Activated CD8-positive, alpha-beta T cell treated with anti-CD3 and anti-CD28 coated beads for 36 hours (primary cell): ENCODE results near the gene AP3B1. TPM values are rescaled to one million over a fixed set of nuclear protein-coding genes. Genes with fewer than 3 reads are reported as not detected.

ENCODE experiments used
- ATAC-seq: fragments of 200-7000 bp; cut with Tn5 transposase; one replicate; pipeline ENCODE4 v1.10.0; 2021; ENCODE audit warnings: mild to moderate bottlenecking, moderate library complexity
- CTCF ChIA-PET: fragments of 350-600 bp; sonication (Branson Sonifier 250); formaldehyde crosslinking; loops from one replicate; lab custom pipeline; 2021; ENCODE audit warnings: antibody characterized with exemption; lab: Charles Lee
- POLR2A ChIA-PET: fragments of 350-600 bp; sonication (Branson Sonifier 250); formaldehyde crosslinking; loops from one replicate; lab custom pipeline; 2021; ENCODE audit warnings: antibody characterized with exemption; lab: Charles Lee
- DNase-seq: peaks from one replicate; pipeline ENCODE4 v3.0.0-alpha.2; 2020
- H3K27ac Mint-ChIP-seq: one replicate; pipeline ENCODE4 v1.8.0; 2021; ENCODE audit warnings: mild to moderate bottlenecking, mixed read lengths
- H3K27me3 Mint-ChIP-seq: one replicate; pipeline ENCODE4 v1.8.0; 2021; ENCODE audit warnings: mixed read lengths
- H3K36me3 Mint-ChIP-seq: one replicate; pipeline ENCODE4 v1.8.0; 2021; ENCODE audit warnings: low read depth, mixed read lengths
- H3K4me1 Mint-ChIP-seq: one replicate; pipeline ENCODE4 v1.8.0; 2021; ENCODE audit warnings: low read depth, mixed read lengths
- H3K4me3 Mint-ChIP-seq: one replicate; pipeline ENCODE4 v1.8.0; 2021; ENCODE audit warnings: mild to moderate bottlenecking, moderate library complexity, mixed read lengths
- H3K9me3 Mint-ChIP-seq: one replicate; pipeline ENCODE4 v1.8.0; 2021; ENCODE audit warnings: mixed read lengths
- CTCF ChIP-seq: fragments of 200-600 bp; IDR thresholded peaks from one replicate; pipeline ENCODE4 v1.8.0; 2022; ENCODE audit warnings: antibody characterized with exemption, mild to moderate bottlenecking
- intact Hi-C: fragments of 100-400 bp; cut with micrococcal nuclease; formaldehyde crosslinking; loops from one replicate; pipeline ENCODE4 v1.10.0; 2022
- total RNA-seq, 2 experiments: library from RNA; stranded (reverse); gene quantifications; one replicate each; pipeline ENCODE4 v1.2.3, GENCODE V29; 2021

The AP3B1 gene
- total RNA-seq, 2 experiments from 2014 or later = 33.0 to 34.4 TPM

GRCh38 chr5:78291687-78292086 is 2.8 kb downstream of the AP3B1 start:
- no peak for TF ChIP-seq CTCF
- intact Hi-C loops = no loop called here
- ChIA-PET POLR2A (no interaction called here), CTCF (interaction anchor here (0.6 to 1.6 kb wide), 2 partner anchors 24 to 69 kb away, joined by 3 to 6 read pairs; partner anchors contain the start of gene SCAMP1)
- H3K27ac Mint-ChIP-seq = no peak overlapping the region
- peaks cover 40% of the 10 kb centered on the region for H3K4me1 Mint-ChIP-seq
- H3K4me3 Mint-ChIP-seq = no peak overlapping the region
- H3K36me3 Mint-ChIP-seq = peaks cover 12% of the 10 kb centered on the region
- H3K27me3 Mint-ChIP-seq = no peaks in the 10 kb centered on the region
- no peaks in the 10 kb centered on the region for H3K9me3 Mint-ChIP-seq
- ATAC-seq = no peak
- DNase-seq = no peak

GRCh38 chr5:78289911-78290310 is 4.6 kb downstream of the AP3B1 start:
- CTCF ChIA-PET = interaction anchor here (1.2 kb wide), 1 partner anchor 11 kb away, joined by 4 read pairs; no protein-coding TSS in a partner anchor
- intact Hi-C loops = no loop called here

GRCh38 chr5:78288246-78288645 is 6.3 kb downstream of the AP3B1 start:
- DNase-seq = no peak
- Mint-ChIP-seq H3K9me3 (no peaks in the 10 kb centered on the region), H3K4me1 (peaks cover 57% of the 10 kb centered on the region), H3K36me3 (peaks cover 12% of the 10 kb centered on the region), H3K27ac (no peak overlapping the region), H3K27me3 (no peaks in the 10 kb centered on the region), H3K4me3 (no peak overlapping the region)
- TF ChIP-seq CTCF = no peak
- POLR2A ChIA-PET = no interaction called here
- no peak for ATAC-seq
- CTCF ChIA-PET = no interaction called here
- intact Hi-C loops = no loop called here

More at GRCh38 chr5:78289911-78290310, 4.6 kb downstream of the AP3B1 start:
- H3K4me1 Mint-ChIP-seq = peaks cover 51% of the 10 kb centered on the region
- no peak overlapping the region for H3K27ac Mint-ChIP-seq
- DNase-seq (no peak), ATAC-seq (no peak)
- peaks cover 15% of the 10 kb centered on the region for H3K36me3 Mint-ChIP-seq
- no peak overlapping the region for H3K4me3 Mint-ChIP-seq
- TF ChIP-seq CTCF = no peak
- POLR2A ChIA-PET = interaction anchor here (0.7 kb wide), 1 partner anchor 17 kb away, joined by 3 read pairs; no protein-coding TSS in a partner anchor
- no peaks in the 10 kb centered on the region for H3K27me3 Mint-ChIP-seq
- H3K9me3 Mint-ChIP-seq = no peaks in the 10 kb centered on the region

GRCh38 chr5:78287833-78288232 is 6.7 kb downstream of the AP3B1 start:
- intact Hi-C loops = no loop called here
- ChIA-PET CTCF (no interaction called here), POLR2A (no interaction called here)
- H3K27ac Mint-ChIP-seq = no peak overlapping the region
- no peak for TF ChIP-seq CTCF
- peaks cover 57% of the 10 kb centered on the region for H3K4me1 Mint-ChIP-seq
- DNase-seq = no peak
- H3K9me3 Mint-ChIP-seq = no peaks in the 10 kb centered on the region
- H3K27me3 Mint-ChIP-seq = no peaks in the 10 kb centered on the region
- H3K36me3 Mint-ChIP-seq = peaks cover 12% of the 10 kb centered on the region
- no peak overlapping the region for H3K4me3 Mint-ChIP-seq
- no peak for ATAC-seq

GRCh38 chr5:78287169-78287568 is 7.3 kb downstream of the AP3B1 start:
- H3K4me1 Mint-ChIP-seq = peaks cover 51% of the 10 kb centered on the region
- ChIA-PET CTCF (interaction anchor here (0.8 to 1.1 kb wide), 2 partner anchors 10 to 146 kb away, joined by 3 read pairs; no protein-coding TSS in a partner anchor), POLR2A (no interaction called here)

More at GRCh38 chr5:78287169-78287568, 7.3 kb downstream of the AP3B1 start:
- Mint-ChIP-seq H3K4me3 (no peak overlapping the region), H3K27ac (no peak overlapping the region), H3K9me3 (no peaks in the 10 kb centered on the region), H3K27me3 (no peaks in the 10 kb centered on the region), H3K36me3 (peaks cover 10% of the 10 kb centered on the region)
- intact Hi-C loops = no loop called here
- ATAC-seq = no peak
- DNase-seq = no peak
- TF ChIP-seq CTCF = no peak
